ENCODE results near the gene SP100.

The SP100 gene

DNA sequence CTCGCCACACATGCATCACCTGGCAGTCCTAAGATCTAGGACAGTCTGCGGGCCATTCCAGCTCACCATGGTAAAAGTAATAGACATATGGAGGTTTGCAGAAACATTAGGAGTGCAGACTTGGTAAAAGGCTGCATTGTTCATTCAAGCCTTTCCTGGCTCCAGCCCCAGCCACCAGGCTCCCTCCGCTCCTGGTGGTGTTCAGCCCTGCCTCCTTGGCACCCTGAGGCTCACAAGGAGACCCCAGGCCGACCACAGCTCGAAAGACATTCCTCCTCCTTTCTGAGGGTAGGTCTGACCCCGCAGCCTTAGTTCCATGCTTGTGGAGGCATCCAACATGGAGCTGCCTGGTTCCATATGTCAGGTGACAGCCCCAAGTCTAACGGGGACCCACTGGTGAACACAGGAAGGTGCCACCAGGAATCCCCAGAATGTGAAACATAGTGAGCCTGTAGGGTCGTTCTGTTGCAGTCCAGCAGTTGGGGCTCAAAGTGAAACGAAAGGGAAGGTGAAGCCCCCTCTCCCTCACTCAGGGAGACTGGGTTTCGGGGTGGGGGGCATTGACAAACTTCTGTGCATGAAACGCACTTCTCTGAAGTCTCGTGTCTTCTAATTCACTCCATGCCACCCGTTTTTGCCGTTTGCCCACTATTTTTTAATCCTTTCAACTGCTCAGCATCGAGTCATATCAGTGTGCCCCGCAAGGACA lies 5.0 kb upstream of the SP100 start:
- ChIA-PET POLR2A (no interaction called here), CTCF (interaction anchor here (0.8 kb wide), 1 partner anchor 193 kb away, joined by 3 read pairs; no protein-coding TSS in a partner anchor)
- no peak for DNase-seq (ENCODE audit: extremely low spot score)
- TF ChIP-seq, protein P1, sequence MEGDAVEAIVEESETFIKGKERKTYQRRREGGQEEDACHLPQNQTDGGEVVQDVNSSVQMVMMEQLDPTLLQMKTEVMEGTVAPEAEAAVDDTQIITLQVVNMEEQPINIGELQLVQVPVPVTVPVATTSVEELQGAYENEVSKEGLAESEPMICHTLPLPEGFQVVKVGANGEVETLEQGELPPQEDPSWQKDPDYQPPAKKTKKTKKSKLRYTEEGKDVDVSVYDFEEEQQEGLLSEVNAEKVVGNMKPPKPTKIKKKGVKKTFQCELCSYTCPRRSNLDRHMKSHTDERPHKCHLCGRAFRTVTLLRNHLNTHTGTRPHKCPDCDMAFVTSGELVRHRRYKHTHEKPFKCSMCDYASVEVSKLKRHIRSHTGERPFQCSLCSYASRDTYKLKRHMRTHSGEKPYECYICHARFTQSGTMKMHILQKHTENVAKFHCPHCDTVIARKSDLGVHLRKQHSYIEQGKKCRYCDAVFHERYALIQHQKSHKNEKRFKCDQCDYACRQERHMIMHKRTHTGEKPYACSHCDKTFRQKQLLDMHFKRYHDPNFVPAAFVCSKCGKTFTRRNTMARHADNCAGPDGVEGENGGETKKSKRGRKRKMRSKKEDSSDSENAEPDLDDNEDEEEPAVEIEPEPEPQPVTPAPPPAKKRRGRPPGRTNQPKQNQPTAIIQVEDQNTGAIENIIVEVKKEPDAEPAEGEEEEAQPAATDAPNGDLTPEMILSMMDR (IDR thresholded peaks at IDR 0.05; ENCODE audit: control extremely low read depth, extremely low read depth, low read depth, missing control alignments), result no peak

DNA sequence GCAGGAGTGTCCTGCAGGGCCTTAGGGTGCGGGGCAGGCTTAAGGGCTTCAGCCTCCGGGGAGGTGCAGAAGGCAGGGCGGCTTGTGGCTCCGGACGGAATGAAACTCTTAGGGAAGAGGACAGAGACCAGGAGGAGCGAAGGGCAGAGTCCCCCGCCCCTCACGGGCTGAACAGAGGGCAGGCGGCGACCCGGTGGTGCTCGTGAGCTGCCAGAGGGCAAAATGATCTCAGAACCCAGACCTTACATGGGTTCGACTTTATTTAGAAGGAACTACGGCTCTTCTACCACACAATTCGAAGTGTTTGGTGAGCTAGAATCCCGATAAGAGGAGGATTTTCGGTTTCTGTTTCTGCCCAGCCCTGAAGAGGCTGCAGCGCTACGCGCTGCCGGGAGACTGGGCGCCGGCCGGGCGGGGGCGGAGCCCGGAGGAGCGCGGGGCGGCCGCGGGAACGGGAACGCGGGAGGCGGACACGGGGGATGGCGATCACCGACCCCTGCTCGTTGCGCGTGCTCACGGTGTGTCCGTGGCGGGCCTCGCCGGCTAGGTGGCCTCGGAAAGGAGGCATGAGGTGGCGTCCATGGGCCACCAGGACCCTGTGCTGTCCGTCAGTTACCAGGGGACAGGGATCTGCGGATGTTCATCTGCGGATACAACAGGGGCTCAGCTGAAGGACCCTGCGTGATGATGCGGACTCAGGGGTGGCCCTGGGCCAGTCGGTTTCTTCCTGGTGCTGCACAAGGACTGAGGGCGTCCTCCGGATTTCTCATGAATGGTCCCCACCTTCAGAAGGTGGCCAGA lies 4.2 kb upstream of the SP100 start:
- ChIA-PET CTCF (interaction anchor here (0.7 to 0.8 kb wide), 2 partner anchors 192 to 199 kb away, joined by 3 read pairs; no protein-coding TSS in a partner anchor), POLR2A (no interaction called here)
- TF ChIP-seq, protein P1 (IDR thresholded peaks at IDR 0.05; ENCODE audit: control extremely low read depth, extremely low read depth, low read depth, missing control alignments), result no peak
- peak; percentile 83 for DNase-seq (ENCODE audit: extremely low spot score)

DNA sequence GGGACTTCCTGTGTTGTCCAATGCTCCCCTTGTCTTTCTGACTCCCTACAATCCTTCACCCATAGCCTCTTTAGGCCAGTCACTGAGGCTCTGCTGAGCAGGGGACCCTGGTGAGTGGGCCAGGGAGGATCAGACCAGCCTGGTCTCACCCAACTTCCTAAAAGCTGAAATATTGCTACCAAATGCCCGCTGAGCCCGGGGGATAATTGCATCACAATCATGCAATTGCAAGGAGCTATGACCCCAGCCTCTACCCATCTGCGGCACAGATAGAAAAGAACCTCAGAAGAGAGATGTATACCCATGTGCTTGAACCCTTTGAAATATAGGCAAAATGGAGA lies 3.7 kb upstream of the SP100 start:
- CTCF ChIA-PET, result interaction anchor here (0.7 kb wide), 1 partner anchor 199 kb away, joined by 3 read pairs; no protein-coding TSS in a partner anchor

DNA sequence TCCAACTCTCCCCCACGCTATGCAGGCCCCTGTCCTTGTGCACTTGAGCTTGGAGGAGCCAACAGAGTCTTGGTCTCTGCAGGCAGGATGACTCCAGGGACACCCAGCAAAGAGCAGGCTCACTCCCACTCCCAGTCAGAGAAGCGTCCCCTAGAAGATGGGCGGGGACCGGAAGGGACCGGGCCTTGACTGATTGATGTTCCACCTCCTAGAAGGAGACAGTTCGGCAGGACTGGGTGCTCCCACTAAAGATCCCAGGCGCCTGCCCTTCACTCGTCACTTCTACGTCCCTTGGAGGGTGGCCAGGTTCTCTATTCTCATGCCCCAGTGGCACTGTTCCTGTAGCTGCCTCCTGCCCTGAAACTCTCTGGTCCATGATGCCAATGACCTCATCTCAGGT lies 3.2 kb upstream of the SP100 start:
- TF ChIP-seq, protein P1 (IDR thresholded peaks at IDR 0.05; ENCODE audit: control extremely low read depth, extremely low read depth, low read depth, missing control alignments), result no peak
- POLR2A ChIA-PET, result no interaction called here
- CTCF ChIA-PET, result no interaction called here
- no peak for DNase-seq (ENCODE audit: extremely low spot score)

More for the DNA sequence above, 3.7 kb upstream of the SP100 start:
- TF ChIP-seq, protein P1 (IDR thresholded peaks at IDR 0.05; ENCODE audit: control extremely low read depth, extremely low read depth, low read depth, missing control alignments), result no peak
- DNase-seq (ENCODE audit: extremely low spot score), result no peak
- POLR2A ChIA-PET, result no interaction called here

DNA sequence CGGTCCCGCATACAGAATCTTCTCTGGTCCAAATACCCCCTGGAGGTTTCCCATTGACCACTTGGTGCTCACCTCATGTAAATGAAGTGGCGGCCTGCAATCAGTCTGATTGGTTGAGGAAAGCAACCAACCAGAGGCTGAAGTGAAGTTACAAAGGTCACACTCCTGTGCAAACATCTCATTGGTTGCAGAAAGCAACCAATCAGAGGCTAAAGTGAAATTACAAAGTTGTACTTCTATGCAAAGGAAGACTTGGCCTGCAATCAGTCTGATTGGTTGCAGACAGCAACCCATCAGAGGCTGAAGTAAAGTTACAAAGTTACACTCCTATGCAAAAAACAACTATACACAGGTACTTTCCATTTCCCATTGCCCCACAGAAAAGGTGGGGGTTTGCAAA lies 2.5 kb upstream of the SP100 start:
- no peak for DNase-seq (ENCODE audit: extremely low spot score)
- ChIA-PET POLR2A (no interaction called here), CTCF (no interaction called here)
- TF ChIP-seq, protein P1 (IDR thresholded peaks at IDR 0.05; ENCODE audit: control extremely low read depth, extremely low read depth, low read depth, missing control alignments), result no peak

DNA sequence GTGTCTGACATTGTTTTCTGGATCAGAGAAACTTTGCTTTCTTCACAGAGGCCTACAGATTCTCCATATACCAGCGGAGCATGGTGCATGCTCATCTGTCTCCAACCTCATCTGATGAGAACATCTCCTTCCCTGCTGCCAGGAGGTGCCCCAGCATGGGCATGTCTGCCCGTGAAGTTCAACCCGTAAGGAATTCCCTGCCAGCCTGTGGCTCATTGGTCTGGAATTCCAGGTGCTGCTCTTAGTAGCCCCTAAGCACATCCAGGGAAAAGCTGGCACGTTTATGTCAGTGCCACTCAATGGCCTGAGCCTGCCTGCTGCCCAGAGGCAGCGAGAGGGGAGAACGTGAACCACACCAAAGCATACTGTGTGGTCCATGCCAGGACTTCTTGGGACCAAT lies 1.7 kb upstream of the SP100 start:
- POLR2A ChIA-PET, result no interaction called here
- CTCF ChIA-PET, result no interaction called here
- TF ChIP-seq, protein P1 (IDR thresholded peaks at IDR 0.05; ENCODE audit: control extremely low read depth, extremely low read depth, low read depth, missing control alignments), result no peak
- DNase-seq (ENCODE audit: extremely low spot score), result no peak

Measured in GM10248 (cell line).